ENCODE measurements around the gene USP34.

Gene USP34

GRCh38 chr2:61221819-61222218 is 249.1 kb downstream of the USP34 start:
- in situ Hi-C loops (cut with MboI; ENCODE audit: low pct_unique_long_range_greater_than_20kb, low sequenced_read_pairs, unreplicated experiment), result no loop called here
- DNase-seq (ENCODE audit: low spot score), result no peak
- TF ChIP-seq CTCF (IDR thresholded peaks at IDR 0.05; ENCODE audit: extremely low read depth, insufficient read depth, missing control alignments), result no peak

- in situ Hi-C loops (cut with MboI; ENCODE audit: low pct_unique_long_range_greater_than_20kb, low sequenced_read_pairs, unreplicated experiment), result no loop called here
- no peak for DNase-seq (ENCODE audit: low spot score)
- no peak for TF ChIP-seq CTCF (IDR thresholded peaks at IDR 0.05; ENCODE audit: extremely low read depth, insufficient read depth, missing control alignments)
Observed at GRCh38 chr2:61220768-61221167, 250.1 kb downstream of the USP34 start.

GRCh38 chr2:61218817-61219170 is 252.1 kb downstream of the USP34 start:
- no peak for TF ChIP-seq CTCF (IDR thresholded peaks at IDR 0.05; ENCODE audit: extremely low read depth, insufficient read depth, missing control alignments)
- DNase-seq (ENCODE audit: low spot score), result no peak
- in situ Hi-C loops (cut with MboI; ENCODE audit: low pct_unique_long_range_greater_than_20kb, low sequenced_read_pairs, unreplicated experiment), result no loop called here

- in situ Hi-C loops (cut with MboI; ENCODE audit: low pct_unique_long_range_greater_than_20kb, low sequenced_read_pairs, unreplicated experiment), result no loop called here
- TF ChIP-seq CTCF (IDR thresholded peaks at IDR 0.05; ENCODE audit: extremely low read depth, insufficient read depth, missing control alignments), result no peak
- no peak for DNase-seq (ENCODE audit: low spot score)
Observed at GRCh38 chr2:61218076-61218816, 252.6 kb downstream of the USP34 start.

GRCh38 chr2:61214171-61214570 is 256.7 kb downstream of the USP34 start:
- DNase-seq (ENCODE audit: low spot score), result no peak
- in situ Hi-C loops (cut with MboI; ENCODE audit: low pct_unique_long_range_greater_than_20kb, low sequenced_read_pairs, unreplicated experiment), result no loop called here
- no peak for TF ChIP-seq CTCF (IDR thresholded peaks at IDR 0.05; ENCODE audit: extremely low read depth, insufficient read depth, missing control alignments)

GRCh38 chr2:61210332-61210981 is 260.4 kb downstream of the USP34 start:
- no peak for TF ChIP-seq CTCF (IDR thresholded peaks at IDR 0.05; ENCODE audit: extremely low read depth, insufficient read depth, missing control alignments)
- DNase-seq (ENCODE audit: low spot score), result no peak
- in situ Hi-C loops (cut with MboI; ENCODE audit: low pct_unique_long_range_greater_than_20kb, low sequenced_read_pairs, unreplicated experiment), result no loop called here

Measured in GM13977 (cell line).